HFF-Myc (cell line): ENCODE measurements around the gene PDCL3.

Experiments used
- DNase-seq: peaks from one replicate; pipeline ENCODE4 v3.0.0-alpha.2; 2011; ENCODE audit warnings: low read depth; ENCODE audit errors: extremely low read depth
- H3K4me3 ChIP-seq: replicated peaks from 2 replicates; pipeline ENCODE4 v1.5.1; 2011; ENCODE audit warnings: low read depth, mild to moderate bottlenecking, control low read depth, low read length
- TF ChIP-seq, protein P1 (sequence below): IDR thresholded peaks from 2 replicates; pipeline ENCODE4 v1.5.1; 2012; ENCODE audit warnings: mild to moderate bottlenecking, low read depth, low read length, control low read depth; ENCODE audit errors: missing control alignments

The PDCL3 gene

DNA sequence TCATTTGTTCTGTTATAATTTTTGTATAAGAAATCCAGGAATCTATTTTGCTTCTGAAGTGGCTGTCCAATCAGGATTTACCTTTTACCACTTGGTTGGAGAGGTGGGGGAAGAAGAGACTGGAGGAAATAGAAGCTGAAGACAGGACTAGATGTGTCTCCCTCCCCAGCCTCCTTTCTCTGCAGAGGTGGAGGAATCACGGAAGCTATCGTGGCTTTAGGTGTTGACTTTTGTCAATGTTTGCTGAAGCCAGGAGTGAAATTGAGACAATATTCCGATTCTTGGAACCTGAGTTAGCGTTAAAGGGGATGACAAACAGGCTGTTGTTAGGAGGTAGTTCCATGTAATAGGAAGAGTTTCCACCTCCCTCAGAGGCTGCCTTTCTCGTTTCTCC, 43.5 kb downstream of the PDCL3 start:
- no peak overlapping the region for H3K4me3 ChIP-seq
- TF ChIP-seq, protein P1, sequence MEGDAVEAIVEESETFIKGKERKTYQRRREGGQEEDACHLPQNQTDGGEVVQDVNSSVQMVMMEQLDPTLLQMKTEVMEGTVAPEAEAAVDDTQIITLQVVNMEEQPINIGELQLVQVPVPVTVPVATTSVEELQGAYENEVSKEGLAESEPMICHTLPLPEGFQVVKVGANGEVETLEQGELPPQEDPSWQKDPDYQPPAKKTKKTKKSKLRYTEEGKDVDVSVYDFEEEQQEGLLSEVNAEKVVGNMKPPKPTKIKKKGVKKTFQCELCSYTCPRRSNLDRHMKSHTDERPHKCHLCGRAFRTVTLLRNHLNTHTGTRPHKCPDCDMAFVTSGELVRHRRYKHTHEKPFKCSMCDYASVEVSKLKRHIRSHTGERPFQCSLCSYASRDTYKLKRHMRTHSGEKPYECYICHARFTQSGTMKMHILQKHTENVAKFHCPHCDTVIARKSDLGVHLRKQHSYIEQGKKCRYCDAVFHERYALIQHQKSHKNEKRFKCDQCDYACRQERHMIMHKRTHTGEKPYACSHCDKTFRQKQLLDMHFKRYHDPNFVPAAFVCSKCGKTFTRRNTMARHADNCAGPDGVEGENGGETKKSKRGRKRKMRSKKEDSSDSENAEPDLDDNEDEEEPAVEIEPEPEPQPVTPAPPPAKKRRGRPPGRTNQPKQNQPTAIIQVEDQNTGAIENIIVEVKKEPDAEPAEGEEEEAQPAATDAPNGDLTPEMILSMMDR: no peak
- DNase-seq: no peak

DNA sequence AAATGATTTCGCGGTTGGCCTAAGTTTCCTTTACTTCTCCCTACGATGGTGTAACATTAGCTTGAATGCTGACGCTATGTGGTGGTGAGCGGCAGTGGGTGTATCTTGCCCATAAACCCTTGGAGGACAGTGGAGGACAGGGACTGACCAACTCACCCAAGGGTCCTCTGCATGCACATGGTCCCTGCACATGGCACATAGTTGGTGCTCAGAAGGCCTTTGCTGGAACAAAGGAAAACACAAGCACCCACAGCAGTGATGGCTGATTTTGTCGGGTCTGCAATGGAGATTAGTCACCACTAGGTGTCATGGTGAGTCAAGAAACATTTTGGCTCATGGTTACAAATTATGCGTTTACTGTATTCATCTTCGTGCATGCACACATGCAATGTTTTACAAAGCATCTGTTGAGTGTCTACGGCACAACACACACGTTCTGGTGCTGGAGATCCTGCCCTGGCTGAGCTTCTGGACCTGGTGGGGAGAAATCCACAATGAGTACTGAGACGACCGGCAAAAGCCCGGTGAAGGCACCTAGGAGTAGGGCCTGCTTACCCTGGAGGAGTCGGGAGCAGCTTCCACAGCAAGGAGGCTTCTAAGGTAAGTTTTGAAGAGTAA, 44.0 kb downstream of the PDCL3 start:
- TF ChIP-seq, protein P1: peak; percentile 73
- no peak overlapping the region for H3K4me3 ChIP-seq
- no peak for DNase-seq

DNA sequence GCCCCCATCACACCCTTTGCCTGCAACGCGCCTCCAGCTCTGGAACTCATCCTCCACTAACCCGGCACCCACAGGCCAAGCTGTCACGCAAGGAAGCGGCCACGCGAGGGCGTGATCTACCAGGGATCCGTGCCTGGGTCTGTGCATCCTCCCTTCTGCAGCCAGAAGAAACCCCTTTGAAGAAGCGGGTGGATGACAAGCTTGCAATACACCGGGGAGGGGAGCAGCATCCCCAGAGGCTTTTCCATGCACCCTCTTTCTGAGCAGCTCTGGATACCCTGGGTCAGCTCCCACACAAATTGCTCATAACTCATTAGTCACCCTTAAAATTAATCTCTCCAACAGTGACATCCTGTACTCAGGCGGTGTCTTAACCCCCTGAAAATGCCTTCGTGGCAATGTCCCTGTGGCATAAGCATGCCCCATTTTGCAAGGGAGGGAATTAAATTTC, 47.6 kb downstream of the PDCL3 start:
- H3K4me3 ChIP-seq: no peak overlapping the region
- no peak for DNase-seq
- TF ChIP-seq, protein P1: peak; percentile 77

DNA sequence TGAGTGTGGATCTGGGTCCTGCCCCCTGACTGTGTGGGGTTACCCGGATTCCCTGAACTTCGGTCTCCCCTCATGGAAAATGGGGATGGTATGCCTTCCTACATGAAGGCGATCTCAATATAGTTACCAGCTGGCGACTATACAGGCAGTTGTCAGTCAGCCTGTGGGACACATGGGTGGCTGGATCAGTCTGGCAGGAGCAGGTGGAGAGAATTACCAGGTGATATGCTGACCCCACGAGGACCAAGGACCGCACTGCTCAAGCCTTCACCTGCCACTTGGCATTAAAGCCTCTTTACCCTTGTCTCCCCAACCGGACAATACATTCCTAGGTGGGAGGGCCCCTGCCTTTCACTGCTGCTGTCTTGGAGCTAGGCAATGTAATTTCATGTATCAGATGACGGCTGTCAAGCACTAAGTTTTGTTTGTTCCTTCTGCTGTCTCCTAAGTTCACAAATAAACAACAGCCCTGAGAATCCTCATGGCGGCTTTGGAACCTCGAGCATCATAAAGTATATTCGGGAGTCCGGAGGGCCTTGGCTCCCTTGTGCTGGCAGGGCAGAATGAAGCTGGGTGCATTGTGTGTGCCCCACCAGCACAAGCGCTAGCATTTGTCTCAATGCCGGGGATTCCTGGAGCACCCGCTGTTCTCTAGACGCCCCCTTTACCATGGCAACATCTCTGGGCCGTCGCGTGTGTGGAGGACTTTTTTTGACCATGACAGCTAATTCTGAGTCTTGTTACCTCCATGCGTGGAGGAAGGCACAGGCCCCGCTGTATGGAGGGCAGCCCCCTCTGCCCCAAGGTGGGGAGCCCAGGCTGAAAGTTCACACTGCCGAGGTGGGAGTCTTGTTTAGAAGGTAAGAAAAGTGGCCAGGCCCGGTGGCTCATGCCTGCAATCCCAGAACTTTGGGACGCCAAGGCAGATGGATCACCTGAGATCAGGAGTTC, 48.6 kb downstream of the PDCL3 start:
- no peak for DNase-seq

DNA sequence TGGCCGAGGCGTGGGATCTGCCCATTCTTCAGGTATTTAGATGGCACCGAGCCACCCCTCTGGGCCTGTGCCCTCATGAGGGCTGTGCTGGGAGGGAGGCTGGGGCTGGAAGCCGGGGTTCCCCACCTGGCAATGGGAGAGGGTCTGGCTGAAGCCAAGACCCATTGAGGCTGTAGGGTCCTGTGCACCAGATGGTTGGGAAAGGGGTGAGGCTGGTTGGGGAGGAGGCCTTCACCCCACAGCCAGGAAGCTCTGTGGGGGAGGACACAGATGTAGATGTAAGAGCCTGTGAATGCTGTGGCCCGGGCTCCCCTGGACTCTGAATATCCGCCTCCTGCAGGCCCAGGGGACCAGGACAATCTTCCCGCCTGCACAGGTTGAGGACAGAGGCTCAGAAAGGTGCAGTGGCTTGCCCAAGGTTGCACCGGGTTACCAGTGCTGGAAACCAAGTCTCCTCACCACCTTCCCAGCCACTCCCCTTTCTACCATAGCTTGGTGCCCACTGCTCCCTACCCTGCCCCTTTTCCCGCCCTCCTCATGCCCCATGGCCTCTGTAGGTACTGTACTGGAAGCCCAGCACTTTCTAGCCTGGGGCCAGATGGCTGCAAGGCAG, 49.7 kb downstream of the PDCL3 start:
- DNase-seq: no peak
- no peak overlapping the region for H3K4me3 ChIP-seq
- TF ChIP-seq, protein P1: no peak

More for the DNA sequence above, 48.6 kb downstream of the PDCL3 start:
- TF ChIP-seq, protein P1: no peak
- H3K4me3 ChIP-seq: no peak overlapping the region

DNA sequence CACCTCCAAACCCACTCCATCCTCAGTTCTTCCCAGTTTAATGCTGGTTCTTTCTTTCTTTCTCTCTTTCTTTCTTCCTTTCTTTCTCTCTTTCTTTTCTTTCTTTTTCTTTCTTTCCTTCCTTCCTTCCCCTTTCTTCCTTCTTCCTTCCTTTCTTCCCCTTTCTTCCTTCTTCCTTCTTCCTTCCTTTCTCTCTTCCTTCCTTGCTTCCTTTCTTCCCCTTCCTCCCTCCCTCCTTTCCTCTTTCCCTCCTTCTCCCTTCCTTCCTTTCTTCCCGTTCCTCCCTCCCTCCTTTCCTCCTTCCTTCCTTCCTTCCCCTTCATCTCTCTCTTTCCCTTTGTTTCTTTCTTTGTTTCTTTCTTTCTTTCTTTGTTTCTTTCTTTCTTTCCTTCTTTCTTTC, 50.9 kb downstream of the PDCL3 start:
- no peak overlapping the region for H3K4me3 ChIP-seq
- no peak for DNase-seq
- TF ChIP-seq, protein P1: no peak
